Measurements from ENCODE around the gene BIRC3.

Gene BIRC3

GRCh38 chr11:102317768-102318103 is 452 bp downstream of the BIRC3 start:
- TF ChIP-seq SIN3A (IDR thresholded peaks at IDR 0.05; ENCODE audit: borderline replicate concordance, insufficient read depth, low read length): no peak
- TF ChIP-seq POLR2AphosphoS5 (IDR thresholded peaks at IDR 0.05; ENCODE audit: low read depth, low read length): no peak
- TF ChIP-seq FOXP2 (optimal IDR thresholded peaks at IDR 0.05; ENCODE audit: borderline replicate concordance, extremely low read depth, extremely low read length, insufficient read depth): no peak
- TF ChIP-seq, protein P1, sequence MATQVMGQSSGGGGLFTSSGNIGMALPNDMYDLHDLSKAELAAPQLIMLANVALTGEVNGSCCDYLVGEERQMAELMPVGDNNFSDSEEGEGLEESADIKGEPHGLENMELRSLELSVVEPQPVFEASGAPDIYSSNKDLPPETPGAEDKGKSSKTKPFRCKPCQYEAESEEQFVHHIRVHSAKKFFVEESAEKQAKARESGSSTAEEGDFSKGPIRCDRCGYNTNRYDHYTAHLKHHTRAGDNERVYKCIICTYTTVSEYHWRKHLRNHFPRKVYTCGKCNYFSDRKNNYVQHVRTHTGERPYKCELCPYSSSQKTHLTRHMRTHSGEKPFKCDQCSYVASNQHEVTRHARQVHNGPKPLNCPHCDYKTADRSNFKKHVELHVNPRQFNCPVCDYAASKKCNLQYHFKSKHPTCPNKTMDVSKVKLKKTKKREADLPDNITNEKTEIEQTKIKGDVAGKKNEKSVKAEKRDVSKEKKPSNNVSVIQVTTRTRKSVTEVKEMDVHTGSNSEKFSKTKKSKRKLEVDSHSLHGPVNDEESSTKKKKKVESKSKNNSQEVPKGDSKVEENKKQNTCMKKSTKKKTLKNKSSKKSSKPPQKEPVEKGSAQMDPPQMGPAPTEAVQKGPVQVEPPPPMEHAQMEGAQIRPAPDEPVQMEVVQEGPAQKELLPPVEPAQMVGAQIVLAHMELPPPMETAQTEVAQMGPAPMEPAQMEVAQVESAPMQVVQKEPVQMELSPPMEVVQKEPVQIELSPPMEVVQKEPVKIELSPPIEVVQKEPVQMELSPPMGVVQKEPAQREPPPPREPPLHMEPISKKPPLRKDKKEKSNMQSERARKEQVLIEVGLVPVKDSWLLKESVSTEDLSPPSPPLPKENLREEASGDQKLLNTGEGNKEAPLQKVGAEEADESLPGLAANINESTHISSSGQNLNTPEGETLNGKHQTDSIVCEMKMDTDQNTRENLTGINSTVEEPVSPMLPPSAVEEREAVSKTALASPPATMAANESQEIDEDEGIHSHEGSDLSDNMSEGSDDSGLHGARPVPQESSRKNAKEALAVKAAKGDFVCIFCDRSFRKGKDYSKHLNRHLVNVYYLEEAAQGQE (IDR thresholded peaks at IDR 0.05; ENCODE audit: insufficient read depth in 1 of 2, low read depth in 2 of 2, low read length in 2 of 2): no peak
- TF ChIP-seq TAF1 (IDR thresholded peaks at IDR 0.05; ENCODE audit: borderline replicate concordance, insufficient read depth, low read length): no peak

DNA sequence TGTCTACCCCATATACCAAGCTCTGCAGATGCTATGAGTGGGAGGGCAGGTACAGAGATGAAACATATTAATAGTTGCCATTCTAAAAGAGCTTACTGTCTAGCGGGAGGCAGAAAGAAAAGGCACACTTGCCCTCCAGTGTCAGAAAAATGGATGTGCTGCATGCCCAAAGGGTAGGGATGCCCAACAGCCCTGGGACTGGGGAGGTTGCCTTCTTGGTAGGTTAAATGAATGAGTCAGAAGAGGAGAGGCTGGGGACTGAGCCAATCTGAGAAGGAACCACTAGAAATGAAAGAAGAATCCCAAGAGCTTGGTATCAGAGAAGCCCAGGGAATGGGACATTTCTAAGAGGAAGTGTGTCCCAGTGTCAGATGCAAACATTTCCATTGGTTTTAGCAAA is 1.2 kb downstream of the BIRC3 start:
- no peak for TF ChIP-seq POLR2AphosphoS5 (IDR thresholded peaks at IDR 0.05; ENCODE audit: low read depth, low read length)

DNA sequence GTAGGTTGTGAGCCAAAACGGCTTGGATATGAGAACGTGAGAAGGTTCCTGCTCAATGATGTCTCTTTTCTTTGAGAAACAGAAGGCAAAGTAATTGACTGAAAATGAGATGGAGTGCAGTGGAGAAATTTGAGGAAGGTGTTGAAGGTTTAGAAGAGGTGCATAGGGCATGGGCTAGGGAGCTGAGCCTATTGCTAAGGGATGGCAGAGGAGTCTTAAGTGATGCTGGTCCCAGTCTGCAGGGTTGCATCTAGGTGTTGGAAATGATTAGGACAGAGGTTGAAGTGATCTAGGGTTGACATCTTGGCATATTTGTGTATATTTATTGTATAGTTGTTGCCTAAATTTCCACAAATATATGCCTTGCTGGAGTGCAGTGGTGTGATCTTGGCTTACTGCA is 2.3 kb downstream of the BIRC3 start:
- TF ChIP-seq POLR2AphosphoS5 (IDR thresholded peaks at IDR 0.05; ENCODE audit: low read depth, low read length) (no peak), TAF1 (IDR thresholded peaks at IDR 0.05; ENCODE audit: borderline replicate concordance, insufficient read depth, low read length) (no peak), FOXP2 (optimal IDR thresholded peaks at IDR 0.05; ENCODE audit: borderline replicate concordance, extremely low read depth, extremely low read length, insufficient read depth) (no peak), SIN3A (IDR thresholded peaks at IDR 0.05; ENCODE audit: borderline replicate concordance, insufficient read depth, low read length) (no peak)
- TF ChIP-seq, protein P1 (IDR thresholded peaks at IDR 0.05; ENCODE audit: insufficient read depth in 1 of 2, low read depth in 2 of 2, low read length in 2 of 2): no peak

- no peak for TF ChIP-seq FOXP2 (optimal IDR thresholded peaks at IDR 0.05; ENCODE audit: borderline replicate concordance, extremely low read depth, extremely low read length, insufficient read depth)
- TF ChIP-seq, protein P1 (IDR thresholded peaks at IDR 0.05; ENCODE audit: insufficient read depth in 1 of 2, low read depth in 2 of 2, low read length in 2 of 2): no peak
- TF ChIP-seq SIN3A (IDR thresholded peaks at IDR 0.05; ENCODE audit: borderline replicate concordance, insufficient read depth, low read length): no peak
- no peak for TF ChIP-seq POLR2AphosphoS5 (IDR thresholded peaks at IDR 0.05; ENCODE audit: low read depth, low read length)
- no peak for TF ChIP-seq TAF1 (IDR thresholded peaks at IDR 0.05; ENCODE audit: borderline replicate concordance, insufficient read depth, low read length)
Observed at GRCh38 chr11:102320188-102320587, 2.9 kb downstream of the BIRC3 start.

- no peak for TF ChIP-seq POLR2AphosphoS5 (IDR thresholded peaks at IDR 0.05; ENCODE audit: low read depth, low read length)
- TF ChIP-seq TAF1 (IDR thresholded peaks at IDR 0.05; ENCODE audit: borderline replicate concordance, insufficient read depth, low read length): no peak
- TF ChIP-seq FOXP2 (optimal IDR thresholded peaks at IDR 0.05; ENCODE audit: borderline replicate concordance, extremely low read depth, extremely low read length, insufficient read depth): no peak
- no peak for TF ChIP-seq SIN3A (IDR thresholded peaks at IDR 0.05; ENCODE audit: borderline replicate concordance, insufficient read depth, low read length)
- TF ChIP-seq, protein P1 (IDR thresholded peaks at IDR 0.05; ENCODE audit: insufficient read depth in 1 of 2, low read depth in 2 of 2, low read length in 2 of 2): no peak
Observed at GRCh38 chr11:102320679-102321078, 3.4 kb downstream of the BIRC3 start.

All from PFSK-1 (cell line).